ENCODE data around the gene GGTA1. TPM values are rescaled to one million over a fixed set of nuclear protein-coding genes. Genes with fewer than 3 reads are reported as not detected.

Gene GGTA1
- total RNA-seq, 1 donor from 2014 or later, result 2.6 TPM

GRCh38 chr9:121491111-121491510, 8.5 kb downstream of the GGTA1 start:
- Histone ChIP-seq H3K4me1 (peaks cover 12 to 20% of the 10 kb centered on the region in 2 donors), H3K4me3 (no peak overlapping the region), H3K27ac (peak overlapping the region; percentile 29 to 30), H3K36me3 (no peaks in the 10 kb centered on the region), H3K9me3 (no peaks in the 10 kb centered on the region), H3K27me3 (no peaks in the 10 kb centered on the region)
- no peak for TF ChIP-seq CTCF (IDR thresholded peaks at IDR 0.05)
- intact Hi-C loops (cut with DNase I), result no loop called here
- no peak for DNase-seq (ENCODE audit: low spot score in 2 of 2)

GRCh38 chr9:121489344-121489743, 10.3 kb downstream of the GGTA1 start:
- H3K27ac ChIP-seq, result peak overlapping the region in 1 of 2 donors; percentile 22
- intact Hi-C loops (cut with DNase I), result loop anchor here (10.0 kb wide), 1 partner anchor 185 kb away; no protein-coding TSS in a partner anchor

GRCh38 chr9:121486043-121486442, 13.6 kb downstream of the GGTA1 start:
- Histone ChIP-seq H3K9me3 (no peaks in the 10 kb centered on the region), H3K27me3 (no peaks in the 10 kb centered on the region)
- intact Hi-C loops (cut with DNase I), result loop anchor here (10.0 kb wide), 1 partner anchor 181 kb away; no protein-coding TSS in a partner anchor

More at GRCh38 chr9:121489344-121489743, 10.3 kb downstream of the GGTA1 start:
- Histone ChIP-seq H3K9me3 (no peaks in the 10 kb centered on the region), H3K4me1 (peaks cover 25 to 37% of the 10 kb centered on the region in 2 donors), H3K27me3 (no peaks in the 10 kb centered on the region), H3K4me3 (no peak overlapping the region), H3K36me3 (no peaks in the 10 kb centered on the region)
- DNase-seq (ENCODE audit: low spot score in 2 of 2), result no peak
- TF ChIP-seq CTCF (IDR thresholded peaks at IDR 0.05), result no peak

GRCh38 chr9:121485623-121486022, 14.0 kb downstream of the GGTA1 start:
- peaks cover 26 to 52% of the 10 kb centered on the region in 2 donors for H3K4me1 ChIP-seq
- H3K27me3 ChIP-seq, result no peaks in the 10 kb centered on the region
- no peaks in the 10 kb centered on the region for H3K36me3 ChIP-seq
- no peaks in the 10 kb centered on the region for H3K9me3 ChIP-seq
- H3K4me3 ChIP-seq, result no peak overlapping the region
- no peak for DNase-seq (ENCODE audit: low spot score in 2 of 2)
- H3K27ac ChIP-seq, result peak overlapping the region; percentile 81 to 95
- intact Hi-C loops (cut with DNase I), result loop anchor here (10.0 kb wide), 1 partner anchor 181 kb away; no protein-coding TSS in a partner anchor
- no peak for TF ChIP-seq CTCF (IDR thresholded peaks at IDR 0.05)

More at GRCh38 chr9:121486043-121486442, 13.6 kb downstream of the GGTA1 start:
- no peak for DNase-seq (ENCODE audit: low spot score in 2 of 2)
- no peak for TF ChIP-seq CTCF (IDR thresholded peaks at IDR 0.05)
- Histone ChIP-seq H3K36me3 (no peaks in the 10 kb centered on the region), H3K27ac (peak overlapping the region; percentile 81 to 95), H3K4me3 (no peak overlapping the region), H3K4me1 (peaks cover 25 to 53% of the 10 kb centered on the region in 2 donors)

GRCh38 chr9:121484651-121485446, 14.8 kb downstream of the GGTA1 start:
- Histone ChIP-seq H3K27ac (peak overlapping the region; percentile 81 to 95), H3K9me3 (no peaks in the 10 kb centered on the region), H3K4me3 (peak overlapping the region in 1 of 2 donors; percentile 41), H3K4me1 (peaks cover 32 to 60% of the 10 kb centered on the region in 2 donors), H3K36me3 (no peaks in the 10 kb centered on the region), H3K27me3 (no peaks in the 10 kb centered on the region)
- no peak for DNase-seq (ENCODE audit: low spot score in 2 of 2)
- intact Hi-C loops (cut with DNase I), result loop anchor here (10.0 kb wide), 1 partner anchor 180 kb away; no protein-coding TSS in a partner anchor
- TF ChIP-seq CTCF (IDR thresholded peaks at IDR 0.05), result no peak
